K562 (cell line): Measurements from ENCODE around the gene NELL1. TPM values are rescaled to one million over a fixed set of nuclear protein-coding genes. Genes with fewer than 3 reads are reported as not detected.

Experiments
- ATAC-seq: fragments of 200-7000 bp; cut with Tn5 transposase; 3 replicates; pipeline ENCODE4 v1.9.1; 2020; ENCODE audit warnings: moderate library complexity
- BruUV-seq: library from RNA; stranded (reverse); fragments of 400-500 nt; replicated peaks from 2 replicates; lab custom pipeline; 2021; lab: Mats Ljungman, UMichigan
- CTCF ChIA-PET: fragments of 300-600 bp; formaldehyde crosslinking; extraction: SDS; loops from one replicate; lab custom pipeline; 2021; ENCODE audit warnings: low intra/inter-chr PET ratio; lab: Yijun Ruan, JAX
- POLR2A ChIA-PET: fragments of 300-600, 350-650 bp; sonication (Branson Sonifier 250); formaldehyde crosslinking; extraction: SDS; loops from one replicate; lab custom pipeline; 2021; ENCODE audit warnings: antibody characterized with exemption, inconsistent platforms; lab: Yijun Ruan, JAX
- DNase-seq, 4 experiments: peaks; one replicate each; pipeline versions ENCODE4 v3.0.0 to v3.0.0-alpha.2; 2011 to 2018; ENCODE audit warnings: low spot score in 3 of 4, mixed read lengths in 3 of 4; ENCODE audit errors: extremely low read depth in 1 of 4
- FAIRE-seq: peaks from 2 replicates; lab custom pipeline; 2011; peaks lifted over from hg19 to GRCh38; lab: Jason Lieb, UNC
- H2AFZ ChIP-seq: 2 replicates; pipeline ENCODE4 v1.6.0; 2011; ENCODE audit warnings: low read depth, low read length, control low read depth, inconsistent platforms
- H3K27ac ChIP-seq: fragments of 200-600 bp; 3 replicates; pipeline ENCODE4 v1.8.0; 2011; ENCODE audit warnings: low read depth, mild to moderate bottlenecking, control low read depth, inconsistent platforms, low read length, moderate library complexity, mixed read lengths; ENCODE audit errors: extremely low read depth
- H3K27me3 ChIP-seq, 2 experiments: fragments of 300-600 bp in 1 of 2; 2 replicates in 1 of 2; 3 replicates in 1 of 2; pipeline versions ENCODE4 v1.6.0 to v1.8.0; 2011; ENCODE audit warnings: inconsistent platforms in 2 of 2, low read length in 2 of 2, mild to moderate bottlenecking in 1 of 2, mixed read lengths in 1 of 2, moderate library complexity in 1 of 2; ENCODE audit not compliant: control insufficient read depth in 2 of 2, insufficient read depth in 2 of 2
- H3K36me3 ChIP-seq: fragments of 300-600 bp; 3 replicates; pipeline ENCODE4 v1.8.0; 2011; ENCODE audit warnings: mild to moderate bottlenecking, low read length, inconsistent platforms; ENCODE audit not compliant: control insufficient read depth, insufficient read depth
- H3K4me1 ChIP-seq, 2 experiments: fragments of 200-600 bp in 1 of 2; replicated peaks in 1 of 2; 2 replicates in 1 of 2; 3 replicates in 1 of 2; pipeline versions ENCODE4 v1.5.1 to v1.8.0; 2011; ENCODE audit warnings: inconsistent platforms in 2 of 2, low read length in 2 of 2, mild to moderate bottlenecking in 1 of 2, mixed read lengths in 1 of 2, moderate library complexity in 1 of 2; ENCODE audit not compliant: control insufficient read depth in 2 of 2, insufficient read depth in 2 of 2
- H3K4me2 ChIP-seq: 2 replicates; pipeline ENCODE4 v1.6.1; 2011; ENCODE audit warnings: low read length, control low read depth, inconsistent platforms, mixed read lengths; ENCODE audit not compliant: insufficient read depth
- H3K4me3 ChIP-seq: fragments of 200-600 bp; sonication (generic), shearing (Covaris generic); 2 replicates; pipeline ENCODE4 v1.5.1; 2016; ENCODE audit warnings: control low read depth, inconsistent platforms
- H3K79me2 ChIP-seq: fragments of 200-600 bp; 3 replicates; pipeline ENCODE4 v1.8.0; 2011; ENCODE audit warnings: low read length, inconsistent platforms; ENCODE audit not compliant: control insufficient read depth, insufficient read depth
- H3K9ac ChIP-seq, 2 experiments: 2 replicates each; pipeline versions ENCODE4 v1.6.0 to v1.6.1; 2011; ENCODE audit warnings: low read depth in 2 of 2, low read length in 2 of 2, control low read depth in 1 of 2, inconsistent platforms in 1 of 2, mild to moderate bottlenecking in 1 of 2, mixed read lengths in 1 of 2; ENCODE audit not compliant: insufficient read depth in 1 of 2
- H3K9me1 ChIP-seq: one replicate; pipeline ENCODE4 v1.6.0; 2011; ENCODE audit warnings: inconsistent platforms, mild to moderate bottlenecking, low read length, moderate library complexity; ENCODE audit not compliant: control insufficient read depth, insufficient read depth
- H3K9me3 ChIP-seq: replicated peaks from 2 replicates; pipeline ENCODE4 v1.5.1; 2011; ENCODE audit warnings: low read depth, low read length, inconsistent platforms; ENCODE audit not compliant: control insufficient read depth, insufficient read depth
- H4K20me1 ChIP-seq: replicated peaks from 2 replicates; pipeline ENCODE4 v1.6.1; 2011; ENCODE audit warnings: low read length, inconsistent platforms, mixed read lengths; ENCODE audit not compliant: control insufficient read depth, insufficient read depth
- KDM1A ChIP-seq, 2 experiments: fragments of 450-650 bp; IDR thresholded peaks; 2 replicates each; pipeline ENCODE4 v1.6.1; 2016; ENCODE audit warnings: mild to moderate bottlenecking in 2 of 2
- LARP7 ChIP-seq: fragments of 450-650 bp; IDR thresholded peaks from 2 replicates; pipeline ENCODE4 v1.6.1; 2016
- NFIX ChIP-seq: fragments of 250-450 bp; sonication (Bioruptor Pico); IDR thresholded peaks from 2 replicates; pipeline ENCODE4 v1.4.0; 2020; ENCODE audit warnings: low read depth, mild to moderate bottlenecking, moderate library complexity
- SRSF7 ChIP-seq: fragments of 200-400 bp; formaldehyde crosslinking; optimal IDR thresholded peaks from 2 replicates; pipeline ENCODE3; 2017; ENCODE audit warnings: mild to moderate bottlenecking, low read depth, low read length
- TCF7 ChIP-seq: sonication (generic); IDR thresholded peaks from 2 replicates; pipeline ENCODE4 v1.6.1; 2016; ENCODE audit warnings: antibody characterized with exemption, borderline replicate concordance
- ZKSCAN1 ChIP-seq: fragments of 150-350 bp; IDR thresholded peaks from 2 replicates; pipeline ENCODE4 v1.6.1; 2016; ENCODE audit warnings: low read depth, low read length
- ZNF224 ChIP-seq: sonication (generic); formaldehyde crosslinking; IDR thresholded peaks from 2 replicates; pipeline ENCODE4 v1.8.0; 2022; ENCODE audit warnings: mild to moderate bottlenecking, missing genetic modification reagents
- ZNF232 ChIP-seq: sonication (generic); formaldehyde crosslinking; IDR thresholded peaks from 2 replicates; pipeline ENCODE4 v1.8.0; 2022; ENCODE audit warnings: mild to moderate bottlenecking, missing genetic modification reagents
- ZNF764 ChIP-seq: fragments of 250-450 bp; sonication (Bioruptor Pico); IDR thresholded peaks from 2 replicates; pipeline ENCODE4 v1.4.0; 2020; ENCODE audit warnings: low read depth, mild to moderate bottlenecking, moderate library complexity
- WGBS: fragments of 100-300 bp; shearing (Covaris generic); methylation state at CpG from one replicate; pipeline ENCODE4 v1.1.6; 2016; ENCODE audit warnings: low coverage, mixed read lengths; ENCODE audit not compliant: insufficient coverage; ENCODE audit errors: missing lambda C conversion rate; 5-methylcytosine and 5-hydroxymethylcytosine counted together
- in situ Hi-C: fragments of 300-500 bp; cut with MboI; formaldehyde crosslinking; loops from 4 replicates; pipeline ENCODE4 v1.15.0; 2018; ENCODE audit warnings: inconsistent platforms, mixed read lengths
- intact Hi-C: fragments of 100-400 bp; cut with micrococcal nuclease; formaldehyde crosslinking; loops from 2 replicates; pipeline ENCODE4 v1.14.2; 2022
- polyA plus RNA-seq, 8 experiments: library from polyadenylated mRNA; depleted of rRNA in 4 of 8; stranded (reverse) in 5 of 8; unstranded in 3 of 8; fragments of >200 nt; fragmentation: Nextera tagmentation in 2 of 8; fragmentation: Illumina TruSeq in 1 of 8; extraction: Ambion mirVana in 2 of 8; extraction: Trizol in 1 of 8; gene quantifications; 2 replicates each; pipeline versions ENCODE4 v1.2.1 to v1.2.3, GENCODE V29; 2011 to 2014; ENCODE audit warnings: inconsistent platforms in 1 of 8, missing spikeins in 1 of 8
- total RNA-seq, 7 experiments: library from RNA; depleted of rRNA in 6 of 7; stranded (reverse); fragments of >200 nt in 6 of 7; fragmentation: Illumina TruSeq in 2 of 7; extraction: Trizol in 2 of 7; gene quantifications; 2 replicates each; pipeline versions ENCODE4 v1.2.1 to v1.2.3, GENCODE V29; 2011 to 2021; ENCODE audit warnings: low replicate concordance in 1 of 7
- TF ChIP-seq, protein P1 (sequence below): fragments of 450-650 bp; formaldehyde crosslinking; IDR thresholded peaks from 2 replicates; pipeline ENCODE4 v1.4.0; 2020; ENCODE audit warnings: mild to moderate bottlenecking, moderate library complexity
- TF ChIP-seq, protein P2 (sequence below), 2 experiments: fragments of 450-650 bp in 1 of 2; sonication (generic) in 1 of 2; formaldehyde crosslinking; conservative IDR thresholded peaks; 2 replicates each; pipeline versions ENCODE4 v1.4.0 to v1.8.1; 2020 to 2022; ENCODE audit warnings: mild to moderate bottlenecking in 1 of 2, missing genetic modification reagents in 1 of 2
- TF ChIP-seq, protein P3 (sequence below), 2 experiments: IDR thresholded peaks in 1 of 2; conservative IDR thresholded peaks in 1 of 2; 2 replicates each; pipeline ENCODE4 v1.6.1; 2016; ENCODE audit warnings: low read depth in 2 of 2, mild to moderate bottlenecking in 1 of 2, missing compliant biosample characterization in 1 of 2, missing genetic modification characterization in 1 of 2, moderate library complexity in 1 of 2

NELL1 gene
- total and polyA plus RNA-seq, 9 of the 15 experiments (the other 6 are each of a cell fraction or from before 2014, with no cell fraction given), result not detected

DNA sequence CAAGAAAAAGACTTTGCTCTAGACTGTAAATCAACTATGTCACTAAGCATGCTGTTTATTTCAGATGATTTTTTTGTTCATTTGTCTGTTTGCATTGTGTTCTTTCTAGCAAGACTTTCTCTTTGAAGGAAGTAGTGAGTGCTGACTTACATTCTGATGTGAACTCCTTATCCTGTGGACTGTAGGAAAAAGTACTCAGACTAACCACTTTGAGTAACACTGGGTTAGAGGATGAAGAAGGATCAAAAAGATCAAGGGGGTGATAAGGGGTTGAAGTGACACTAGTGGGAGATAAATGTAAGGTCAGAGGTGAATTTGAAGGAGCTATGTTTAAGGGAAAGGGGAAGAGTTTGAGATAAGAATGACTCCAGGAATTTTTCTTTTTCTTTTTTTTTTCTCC is 369.4 kb downstream of the NELL1 start:
- CTCF ChIA-PET, result no interaction called here
- intact Hi-C loops (no loop called here), in situ Hi-C loops (no loop called here)

DNA sequence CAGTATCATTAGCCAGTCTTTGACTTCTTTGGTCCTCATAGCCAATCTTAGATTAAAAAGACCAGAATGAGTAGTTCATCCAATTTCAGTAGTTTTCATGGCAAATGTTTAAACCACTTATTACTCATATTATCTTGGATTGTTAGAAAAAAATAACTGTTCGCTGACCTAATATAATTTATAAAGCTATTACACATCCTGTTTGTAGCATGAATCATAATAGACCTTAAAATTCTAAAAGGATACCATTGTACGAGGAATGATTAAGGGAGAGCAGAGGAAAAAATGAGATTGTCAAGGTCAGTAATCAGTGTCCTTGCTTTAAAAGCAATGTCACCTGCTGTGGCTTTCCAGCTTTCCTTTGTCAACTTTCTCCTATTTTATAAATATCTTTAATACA is 371.2 kb downstream of the NELL1 start:
- FAIRE-seq (no peak), DNase-seq (no peak), ATAC-seq (no peak)
- in situ Hi-C loops (no loop called here), intact Hi-C loops (no loop called here)
- Histone ChIP-seq H3K79me2 (no peaks in the 10 kb centered on the region), H3K4me1 (no peaks in the 10 kb centered on the region), H3K4me2 (no peak overlapping the region), H3K4me3 (no peak overlapping the region), H2AFZ (no peak overlapping the region), H3K9ac (no peak overlapping the region), H3K36me3 (no peaks in the 10 kb centered on the region), H3K27ac (no peak overlapping the region), H3K9me3 (no peaks in the 10 kb centered on the region), H3K27me3 (no peaks in the 10 kb centered on the region), H3K9me1 (no peaks in the 10 kb centered on the region), H4K20me1 (no peaks in the 10 kb centered on the region)
- BruUV-seq, result no TSS peak
- POLR2A ChIA-PET, result no interaction called here
- 0% methylated on average over 2 of the region's 2 CpGs for WGBS
- CTCF ChIA-PET, result no interaction called here
- TF ChIP-seq SRSF7 (no peak), KDM1A (IDR thresholded peaks at IDR 0.05) (no peak), ZKSCAN1 (no peak), ZNF224 (CRISPR knock-in tag) (no peak), NFIX (CRISPR knock-in tag) (no peak), TCF7 (no peak), ZNF764 (no peak), ZNF232 (no peak)
- TF ChIP-seq, protein P1, sequence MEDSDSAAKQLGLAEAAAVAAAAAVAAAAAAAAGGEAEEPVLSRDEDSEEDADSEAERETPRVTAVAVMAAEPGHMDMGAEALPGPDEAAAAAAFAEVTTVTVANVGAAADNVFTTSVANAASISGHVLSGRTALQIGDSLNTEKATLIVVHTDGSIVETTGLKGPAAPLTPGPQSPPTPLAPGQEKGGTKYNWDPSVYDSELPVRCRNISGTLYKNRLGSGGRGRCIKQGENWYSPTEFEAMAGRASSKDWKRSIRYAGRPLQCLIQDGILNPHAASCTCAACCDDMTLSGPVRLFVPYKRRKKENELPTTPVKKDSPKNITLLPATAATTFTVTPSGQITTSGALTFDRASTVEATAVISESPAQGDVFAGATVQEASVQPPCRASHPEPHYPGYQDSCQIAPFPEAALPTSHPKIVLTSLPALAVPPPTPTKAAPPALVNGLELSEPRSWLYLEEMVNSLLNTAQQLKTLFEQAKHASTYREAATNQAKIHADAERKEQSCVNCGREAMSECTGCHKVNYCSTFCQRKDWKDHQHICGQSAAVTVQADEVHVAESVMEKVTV, result no peak
- TF ChIP-seq, protein P2, sequence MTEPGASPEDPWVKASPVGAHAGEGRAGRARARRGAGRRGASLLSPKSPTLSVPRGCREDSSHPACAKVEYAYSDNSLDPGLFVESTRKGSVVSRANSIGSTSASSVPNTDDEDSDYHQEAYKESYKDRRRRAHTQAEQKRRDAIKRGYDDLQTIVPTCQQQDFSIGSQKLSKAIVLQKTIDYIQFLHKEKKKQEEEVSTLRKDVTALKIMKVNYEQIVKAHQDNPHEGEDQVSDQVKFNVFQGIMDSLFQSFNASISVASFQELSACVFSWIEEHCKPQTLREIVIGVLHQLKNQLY (CRISPR knock-in tag; conservative IDR thresholded peaks at IDR 0.05), result no peak
- TF ChIP-seq, protein P3, sequence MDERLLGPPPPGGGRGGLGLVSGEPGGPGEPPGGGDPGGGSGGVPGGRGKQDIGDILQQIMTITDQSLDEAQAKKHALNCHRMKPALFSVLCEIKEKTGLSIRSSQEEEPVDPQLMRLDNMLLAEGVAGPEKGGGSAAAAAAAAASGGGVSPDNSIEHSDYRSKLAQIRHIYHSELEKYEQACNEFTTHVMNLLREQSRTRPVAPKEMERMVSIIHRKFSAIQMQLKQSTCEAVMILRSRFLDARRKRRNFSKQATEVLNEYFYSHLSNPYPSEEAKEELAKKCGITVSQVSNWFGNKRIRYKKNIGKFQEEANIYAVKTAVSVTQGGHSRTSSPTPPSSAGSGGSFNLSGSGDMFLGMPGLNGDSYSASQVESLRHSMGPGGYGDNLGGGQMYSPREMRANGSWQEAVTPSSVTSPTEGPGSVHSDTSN (CRISPR knock-in tag; IDR thresholded peaks at IDR 0.05; ENCODE audit: low read depth), result no peak
- TF ChIP-seq, protein P3 (tag; conservative IDR thresholded peaks at IDR 0.05; ENCODE audit: low read depth), result no peak

More for the DNA sequence above, 369.4 kb downstream of the NELL1 start:
- no peak for DNase-seq
- H3K36me3 ChIP-seq, result no peaks in the 10 kb centered on the region
- no peak for TF ChIP-seq LARP7
- no peaks in the 10 kb centered on the region for H3K9me3 ChIP-seq
- no TSS peak for BruUV-seq
- FAIRE-seq, result no peak
- H3K79me2 ChIP-seq, result no peaks in the 10 kb centered on the region
- POLR2A ChIA-PET, result no interaction called here
- no peaks in the 10 kb centered on the region for H3K27me3 ChIP-seq
- no peak overlapping the region for H3K9ac ChIP-seq
- no peak for ATAC-seq
- no peak overlapping the region for H2AFZ ChIP-seq
- H3K27ac ChIP-seq, result no peak overlapping the region
- H3K4me3 ChIP-seq, result no peak overlapping the region
- no peak overlapping the region for H3K4me2 ChIP-seq
- H4K20me1 ChIP-seq, result no peaks in the 10 kb centered on the region
- H3K9me1 ChIP-seq, result no peaks in the 10 kb centered on the region
- no peaks in the 10 kb centered on the region for H3K4me1 ChIP-seq
